Hepatocyte (in vitro differentiated cells): Measurements from ENCODE around the gene IMMP1L. TPM values are rescaled to one million over a fixed set of nuclear protein-coding genes. Genes with fewer than 3 reads are reported as not detected.

Source experiments
- DNase-seq: peaks from one replicate; pipeline ENCODE4 v3.0.0-alpha.2; 2016; ENCODE audit warnings: low spot score
- H2AFZ ChIP-seq: fragments of 200-600 bp; sonication (generic); 2 replicates; pipeline ENCODE4 v1.6.0; 2016; ENCODE audit warnings: antibody characterized with exemption, mild to moderate bottlenecking
- H3K27ac ChIP-seq: fragments of 200-600 bp; sonication (generic); 2 replicates; pipeline ENCODE4 v1.5.1; 2016; ENCODE audit warnings: mild to moderate bottlenecking
- H3K27me3 ChIP-seq: fragments of 200-600 bp; sonication (generic); 2 replicates; pipeline ENCODE4 v1.6.1; 2016
- H3K36me3 ChIP-seq: fragments of 200-600 bp; sonication (generic); replicated peaks from 2 replicates; pipeline ENCODE4 v1.5.1; 2016; ENCODE audit warnings: low read depth; ENCODE audit not compliant: insufficient read depth
- H3K4me1 ChIP-seq: fragments of 200-600 bp; sonication (generic); 2 replicates; pipeline ENCODE4 v1.5.1; 2016; ENCODE audit warnings: mild to moderate bottlenecking, moderate library complexity; ENCODE audit not compliant: insufficient read depth
- H3K4me2 ChIP-seq: fragments of 200-600 bp; sonication (generic); 2 replicates; pipeline ENCODE4 v1.6.0; 2016
- H3K4me3 ChIP-seq: fragments of 200-600 bp; sonication (generic); 2 replicates; pipeline ENCODE4 v1.5.1; 2016; ENCODE audit warnings: mild to moderate bottlenecking
- H3K79me2 ChIP-seq: fragments of 200-600 bp; sonication (generic); 2 replicates; pipeline ENCODE4 v1.6.0; 2017; ENCODE audit warnings: mild to moderate bottlenecking
- H3K9me2 ChIP-seq: fragments of 200-600 bp; sonication (generic); replicated peaks from 2 replicates; pipeline ENCODE4 v1.6.0; 2017; ENCODE audit warnings: mild to moderate bottlenecking; ENCODE audit not compliant: insufficient read depth
- H3K9me3 ChIP-seq: fragments of 200-600 bp; sonication (generic); 2 replicates; pipeline ENCODE4 v1.5.1; 2016; ENCODE audit warnings: low read depth, mild to moderate bottlenecking
- H4K20me1 ChIP-seq: fragments of 200-600 bp; sonication (generic); 2 replicates; pipeline ENCODE4 v1.6.0; 2016; ENCODE audit warnings: mild to moderate bottlenecking; ENCODE audit not compliant: insufficient read depth, poor library complexity, severe bottlenecking
- CTCF ChIP-seq: fragments of 200-600 bp; sonication (generic); IDR thresholded peaks from 2 replicates; pipeline ENCODE4 v1.5.1; 2016; ENCODE audit warnings: antibody characterized with exemption, mild to moderate bottlenecking; ENCODE audit not compliant: poor library complexity
- EZH2 ChIP-seq: fragments of 200-600 bp; sonication (generic); IDR thresholded peaks from 2 replicates; pipeline ENCODE4 v1.6.1; 2016; ENCODE audit warnings: antibody characterized with exemption, mild to moderate bottlenecking, borderline replicate concordance
- EZH2phosphoT487 ChIP-seq: fragments of 200-600 bp; sonication (generic); IDR thresholded peaks from one replicate; pipeline ENCODE4 v1.6.1; 2018; ENCODE audit warnings: antibody characterized with exemption, mild to moderate bottlenecking, low read depth, moderate library complexity; ENCODE audit not compliant: unreplicated experiment, severe bottlenecking
- WGBS: methylation state at CpG from one replicate; pipeline ENCODE4 v1.1.6; 2016; ENCODE audit warnings: low lambda C conversion rate; ENCODE audit errors: missing lambda C conversion rate; 5-methylcytosine and 5-hydroxymethylcytosine counted together
- polyA plus RNA-seq: library from polyadenylated mRNA; unstranded; fragments of >200 nt; fragmentation: Nextera tagmentation; extraction: Ambion mirVana; gene quantifications from 2 replicates; pipeline ENCODE4 v1.2.1, GENCODE V29; 2016
- total RNA-seq: library from RNA; depleted of rRNA; stranded (reverse); fragments of >200 nt; gene quantifications from 2 replicates; pipeline ENCODE4 v1.2.3, GENCODE V29; 2014

The IMMP1L gene
- total and polyA plus RNA-seq, 2 experiments from 2014 or later, result 8.0 to 30.2 TPM

- no peaks in the 10 kb centered on the region for H3K9me2 ChIP-seq
- H3K4me1 ChIP-seq, result no peaks in the 10 kb centered on the region
- H4K20me1 ChIP-seq, result no peaks in the 10 kb centered on the region
- no peak overlapping the region for H3K4me2 ChIP-seq
- H3K9me3 ChIP-seq, result no peaks in the 10 kb centered on the region
- 43% methylated on average over 2 of the region's 2 CpGs for WGBS
- peak; percentile 9 for DNase-seq
- no peak for TF ChIP-seq EZH2phosphoT487
- no peak for TF ChIP-seq EZH2
- no peak for TF ChIP-seq CTCF
- H3K4me3 ChIP-seq, result no peak overlapping the region
- H3K27me3 ChIP-seq, result no peaks in the 10 kb centered on the region
- no peak overlapping the region for H3K27ac ChIP-seq
- no peaks in the 10 kb centered on the region for H3K36me3 ChIP-seq
- H2AFZ ChIP-seq, result no peak overlapping the region
- no peaks in the 10 kb centered on the region for H3K79me2 ChIP-seq
These were observed 19.8 kb upstream of the IMMP1L start for GRCh38 chr11:31529189-31529588.

- DNase-seq, result no peak
- Histone ChIP-seq H3K4me3 (no peak overlapping the region), H4K20me1 (no peaks in the 10 kb centered on the region), H2AFZ (no peak overlapping the region), H3K4me2 (no peak overlapping the region), H3K36me3 (no peaks in the 10 kb centered on the region), H3K27ac (no peak overlapping the region), H3K9me2 (no peaks in the 10 kb centered on the region), H3K27me3 (no peaks in the 10 kb centered on the region), H3K79me2 (no peaks in the 10 kb centered on the region), H3K9me3 (no peaks in the 10 kb centered on the region), H3K4me1 (no peaks in the 10 kb centered on the region)
- TF ChIP-seq CTCF, result no peak
- no peak for TF ChIP-seq EZH2
- no peak for TF ChIP-seq EZH2phosphoT487
These were observed 12.2 kb upstream of the IMMP1L start for GRCh38 chr11:31521497-31522150.

- no peak overlapping the region for H3K4me3 ChIP-seq
- H3K4me2 ChIP-seq, result no peak overlapping the region
- H4K20me1 ChIP-seq, result no peaks in the 10 kb centered on the region
- no peak overlapping the region for H3K27ac ChIP-seq
- H3K9me2 ChIP-seq, result no peaks in the 10 kb centered on the region
- 90% methylated on average over 6 of the region's 6 CpGs for WGBS
- TF ChIP-seq EZH2phosphoT487 (no peak), EZH2 (no peak), CTCF (no peak)
- H2AFZ ChIP-seq, result no peak overlapping the region
- H3K9me3 ChIP-seq, result no peaks in the 10 kb centered on the region
- no peaks in the 10 kb centered on the region for H3K27me3 ChIP-seq
- no peaks in the 10 kb centered on the region for H3K36me3 ChIP-seq
- peaks cover 14% of the 10 kb centered on the region for H3K4me1 ChIP-seq
- peaks cover 49% of the 10 kb centered on the region for H3K79me2 ChIP-seq
- no peak for DNase-seq
These were observed 2.7 kb upstream of the IMMP1L start for GRCh38 chr11:31512117-31512516.

GRCh38 chr11:31509051-31509428 is 382 bp downstream of the IMMP1L start:
- H2AFZ ChIP-seq, result peak overlapping the region; percentile 60
- no peaks in the 10 kb centered on the region for H3K9me3 ChIP-seq
- H3K9me2 ChIP-seq, result no peaks in the 10 kb centered on the region
- WGBS, result under 1% methylated on average over 8 of the region's 8 CpGs
- H3K4me2 ChIP-seq, result peak overlapping the region; percentile 85
- peaks cover 14% of the 10 kb centered on the region for H3K4me1 ChIP-seq
- no peaks in the 10 kb centered on the region for H3K36me3 ChIP-seq
- peak; percentile 13 for DNase-seq
- H3K4me3 ChIP-seq, result peak overlapping the region; percentile 46
- H3K79me2 ChIP-seq, result peaks cover 76% of the 10 kb centered on the region
- H3K27me3 ChIP-seq, result no peaks in the 10 kb centered on the region
- H4K20me1 ChIP-seq, result no peaks in the 10 kb centered on the region
- H3K27ac ChIP-seq, result peak overlapping the region; percentile 60
- TF ChIP-seq CTCF, result no peak
- no peak for TF ChIP-seq EZH2phosphoT487
- no peak for TF ChIP-seq EZH2
